ENCODE data around the gene CMIP. TPM values are rescaled to one million over a fixed set of nuclear protein-coding genes. Genes with fewer than 3 reads are reported as not detected.
"Not testable (repeated sequence)": the region's sequence is repeated elsewhere in the genome, so short reads cannot be mapped to it uniquely, and the experiment has no call there.

The CMIP gene
- total RNA-seq, 3 donors from 2014 or later = 73.3 to 127 (median 79.8) TPM

- TF ChIP-seq CTCF (IDR thresholded peaks at IDR 0.05) = no peak
- intact Hi-C loops (cut with DNase I, micrococcal nuclease) = no loop called here
- peaks cover 5% of the 10 kb centered on the region for H3K4me1 ChIP-seq (ENCODE audit: low read depth)
- H3K36me3 ChIP-seq (ENCODE audit: low read depth) = no peaks in the 10 kb centered on the region
- no peak overlapping the region for H3K4me3 ChIP-seq
- DNase-seq = peak; percentile 53 to 83 (median 66)
- H3K9me3 ChIP-seq = no peaks in the 10 kb centered on the region
- ATAC-seq = peak; percentile 67
Measured at GRCh38 chr16:81521141-81521626, 76.6 kb downstream of the CMIP start.

GRCh38 chr16:81522108-81522701, 77.6 kb downstream of the CMIP start:
- H3K9me3 ChIP-seq = no peaks in the 10 kb centered on the region
- ATAC-seq (peak; percentile 34), DNase-seq (peak in 1 of 3 donors; percentile 41)
- no peak overlapping the region for H3K4me3 ChIP-seq
- no peak for TF ChIP-seq CTCF (IDR thresholded peaks at IDR 0.05)
- intact Hi-C loops (cut with DNase I, micrococcal nuclease) = no loop called here
- H3K4me1 ChIP-seq (ENCODE audit: low read depth) = peaks cover 5% of the 10 kb centered on the region
- H3K36me3 ChIP-seq (ENCODE audit: low read depth) = no peaks in the 10 kb centered on the region

GRCh38 chr16:81522851-81523250, 78.2 kb downstream of the CMIP start:
- H3K4me3 ChIP-seq; H3K4me1 ChIP-seq (ENCODE audit: low read depth); H3K9me3 ChIP-seq; intact Hi-C loops (cut with DNase I, micrococcal nuclease); ATAC-seq; H3K36me3 ChIP-seq (ENCODE audit: low read depth); DNase-seq: not testable (repeated sequence)

GRCh38 chr16:81523387-81524115, 78.9 kb downstream of the CMIP start:
- H3K4me3 ChIP-seq = no peak overlapping the region
- intact Hi-C loops (cut with DNase I, micrococcal nuclease) = no loop called here
- no peaks in the 10 kb centered on the region for H3K9me3 ChIP-seq
- no peaks in the 10 kb centered on the region for H3K36me3 ChIP-seq (ENCODE audit: low read depth)
- DNase-seq (peak in 1 of 3 donors; percentile 46), ATAC-seq (no peak)
- peaks cover 5% of the 10 kb centered on the region for H3K4me1 ChIP-seq (ENCODE audit: low read depth)
- no peak for TF ChIP-seq CTCF (IDR thresholded peaks at IDR 0.05)

GRCh38 chr16:81524382-81524781, 79.8 kb downstream of the CMIP start:
- intact Hi-C loops (cut with DNase I, micrococcal nuclease) = no loop called here
- Histone ChIP-seq H3K36me3 (ENCODE audit: low read depth) (no peaks in the 10 kb centered on the region), H3K4me1 (ENCODE audit: low read depth) (peaks cover 5% of the 10 kb centered on the region), H3K9me3 (no peaks in the 10 kb centered on the region), H3K4me3 (no peak overlapping the region)
- TF ChIP-seq CTCF (IDR thresholded peaks at IDR 0.05) = no peak
- ATAC-seq = peak; percentile 26
- peak in 1 of 3 donors; percentile 49 for DNase-seq

- H3K4me1 ChIP-seq (ENCODE audit: low read depth); intact Hi-C loops (cut with DNase I, micrococcal nuclease); ATAC-seq; DNase-seq; H3K4me3 ChIP-seq; H3K9me3 ChIP-seq; H3K36me3 ChIP-seq (ENCODE audit: low read depth): not testable (repeated sequence)
Measured at GRCh38 chr16:81524885-81525284, 80.3 kb downstream of the CMIP start.

All from mucosa of descending colon (tissue), 3 donors.